Transverse colon (tissue), 4 donors: ENCODE measurements around the gene PDHX. TPM values are rescaled to one million over a fixed set of nuclear protein-coding genes. Genes with fewer than 3 reads are reported as not detected.

ENCODE experiments used
- DNase-seq: peaks from one replicate; pipeline ENCODE4 v3.0.0-alpha.2; 2019
- H3K27ac ChIP-seq, 4 donors: fragments of 200-600 bp; sonication (generic); 2 replicates each; pipeline ENCODE4 v1.5.1; 2016 to 2018; ENCODE audit warnings: inconsistent platforms in 4 of 4
- H3K27me3 ChIP-seq: fragments of 200-600 bp; sonication (generic); 2 replicates; pipeline ENCODE4 v1.5.1; 2017; ENCODE audit warnings: inconsistent platforms
- H3K36me3 ChIP-seq, 4 donors: fragments of 200-600 bp; sonication (generic); 2 replicates each; pipeline ENCODE4 v1.5.1; 2017 to 2019; ENCODE audit warnings: inconsistent platforms in 4 of 4
- H3K4me1 ChIP-seq, 4 donors: fragments of 200-600 bp; sonication (generic); 2 replicates each; pipeline ENCODE4 v1.5.1; 2017 to 2020; ENCODE audit warnings: inconsistent platforms in 4 of 4
- H3K4me3 ChIP-seq, 4 donors: fragments of 200-600 bp; sonication (generic); 1 replicate in 1 of 4; 2 replicates in 3 of 4; pipeline versions ENCODE4 v1.5.1 to v1.6.1; 2017 to 2019; ENCODE audit warnings: inconsistent platforms in 4 of 4
- H3K9me3 ChIP-seq, 2 donors: fragments of 200-600 bp; sonication (generic); 2 replicates each; pipeline ENCODE4 v1.5.1; 2017 to 2019; ENCODE audit warnings: inconsistent platforms in 2 of 2
- EP300 ChIP-seq: sonication (generic); formaldehyde crosslinking; IDR thresholded peaks from one replicate; pipeline ENCODE4 v1.6.1; 2017; ENCODE audit warnings: antibody characterized with exemption, low read depth
- POLR2A ChIP-seq: fragments of 450-650 bp; IDR thresholded peaks from one replicate; pipeline ENCODE4 v1.6.1; 2016; ENCODE audit warnings: antibody characterized with exemption, mild to moderate bottlenecking, moderate library complexity
- POLR2AphosphoS5 ChIP-seq, 3 donors: sonication (generic); formaldehyde crosslinking; IDR thresholded peaks; one replicate each; pipeline ENCODE4 v1.6.1; 2016; ENCODE audit warnings: antibody characterized with exemption in 3 of 3
- WGBS, 2 donors: methylation state at CpG; one replicate each; pipeline ENCODE4 v1.1.5; 2018; ENCODE audit warnings: low coverage in 1 of 2; 5-methylcytosine and 5-hydroxymethylcytosine counted together
- in situ Hi-C, 4 donors: fragments of 200-750 bp; cut with MboI; loops; one replicate each; pipeline versions ENCODE4 v1.15.0 to v1.15.1; 2017; ENCODE audit warnings: low sequenced_read_pairs in 3 of 4, low pct_ligation_motif_present in 1 of 4, low pct_unique_long_range_greater_than_20kb in 1 of 4
- intact Hi-C: fragments of 100-400 bp; cut with DNase I; formaldehyde crosslinking; loops from one replicate; pipeline ENCODE4 v1.15.1; 2023; ENCODE audit warnings: low total_unique reads
- total RNA-seq, 4 donors: library from RNA; depleted of rRNA; stranded (reverse); fragments of >200 nt; gene quantifications; one replicate each; pipeline ENCODE4 v1.1.0, GENCODE V29; 2016
- TF ChIP-seq, protein P1 (sequence below), 5 experiments: fragments of 200-600 bp in 3 of 5; fragments of 450-650 bp in 2 of 5; sonication (generic) in 3 of 5; IDR thresholded peaks; 1 replicate in 2 of 5; 2 replicates in 3 of 5; pipeline ENCODE4 v1.5.1; 2016 to 2017; ENCODE audit warnings: antibody characterized with exemption in 5 of 5, inconsistent platforms in 3 of 5, mild to moderate bottlenecking in 2 of 5, moderate library complexity in 1 of 5

Gene PDHX
- total RNA-seq, 4 donors from 2014 or later: 26.7 to 37.0 (median 36.7) TPM

DNA sequence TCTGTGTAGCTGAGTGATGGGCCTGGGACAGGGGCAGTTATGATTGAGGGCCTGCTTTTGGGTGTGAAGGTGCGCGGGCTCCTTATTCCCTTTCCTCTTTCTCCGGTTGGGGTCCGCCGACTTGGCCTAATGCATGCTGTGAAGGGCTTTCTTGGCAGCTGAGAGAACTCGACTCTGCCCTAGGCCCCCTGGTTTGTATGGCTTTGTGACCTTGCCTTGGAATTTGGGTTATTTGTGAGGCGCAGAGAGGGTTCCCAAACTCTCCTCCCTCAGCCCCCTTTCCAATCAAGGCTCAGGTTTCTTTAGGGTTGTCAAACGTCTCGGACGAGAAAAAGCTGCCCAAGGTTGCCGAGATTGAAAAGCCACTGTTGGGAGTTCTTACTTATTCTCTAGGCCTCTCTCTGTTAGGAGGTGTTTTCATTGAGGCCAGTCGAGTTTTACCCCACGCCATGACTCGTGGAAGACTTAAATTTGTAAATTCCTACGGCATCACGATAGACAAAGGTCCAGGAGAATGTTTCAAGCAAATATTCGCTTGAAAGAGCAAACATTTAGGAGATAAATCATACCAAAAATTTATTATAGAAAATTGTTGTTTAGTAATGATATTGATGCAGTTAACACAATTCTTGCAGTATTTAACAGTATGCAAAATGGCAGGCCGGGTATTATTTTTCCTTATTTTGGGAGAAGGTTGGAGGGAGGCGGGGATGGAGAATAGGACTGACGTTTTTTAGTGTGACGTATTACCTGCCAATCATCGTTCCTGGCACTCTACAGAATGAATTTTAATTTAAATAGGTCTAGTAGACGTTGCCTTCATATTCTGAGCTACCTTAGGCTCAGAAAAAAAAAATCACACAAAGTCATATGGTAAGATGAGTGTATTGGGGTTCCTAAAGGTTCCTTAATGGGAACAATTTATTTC, 689 bp downstream of the PDHX start:
- no peak for TF ChIP-seq POLR2A
- TF ChIP-seq, protein P1, sequence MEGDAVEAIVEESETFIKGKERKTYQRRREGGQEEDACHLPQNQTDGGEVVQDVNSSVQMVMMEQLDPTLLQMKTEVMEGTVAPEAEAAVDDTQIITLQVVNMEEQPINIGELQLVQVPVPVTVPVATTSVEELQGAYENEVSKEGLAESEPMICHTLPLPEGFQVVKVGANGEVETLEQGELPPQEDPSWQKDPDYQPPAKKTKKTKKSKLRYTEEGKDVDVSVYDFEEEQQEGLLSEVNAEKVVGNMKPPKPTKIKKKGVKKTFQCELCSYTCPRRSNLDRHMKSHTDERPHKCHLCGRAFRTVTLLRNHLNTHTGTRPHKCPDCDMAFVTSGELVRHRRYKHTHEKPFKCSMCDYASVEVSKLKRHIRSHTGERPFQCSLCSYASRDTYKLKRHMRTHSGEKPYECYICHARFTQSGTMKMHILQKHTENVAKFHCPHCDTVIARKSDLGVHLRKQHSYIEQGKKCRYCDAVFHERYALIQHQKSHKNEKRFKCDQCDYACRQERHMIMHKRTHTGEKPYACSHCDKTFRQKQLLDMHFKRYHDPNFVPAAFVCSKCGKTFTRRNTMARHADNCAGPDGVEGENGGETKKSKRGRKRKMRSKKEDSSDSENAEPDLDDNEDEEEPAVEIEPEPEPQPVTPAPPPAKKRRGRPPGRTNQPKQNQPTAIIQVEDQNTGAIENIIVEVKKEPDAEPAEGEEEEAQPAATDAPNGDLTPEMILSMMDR (IDR thresholded peaks at IDR 0.05): no peak
- no peak for TF ChIP-seq POLR2AphosphoS5 (IDR thresholded peaks at IDR 0.05)
- no peak for TF ChIP-seq EP300
- Histone ChIP-seq H3K27ac (peak overlapping the region; percentile 93 to 96 (median 96)), H3K36me3 (no peaks in the 10 kb centered on the region), H3K27me3 (no peaks in the 10 kb centered on the region), H3K4me3 (peak overlapping the region; percentile 77 to 84 (median 80)), H3K4me1 (peaks cover 9 to 30% (median 18%) of the 10 kb centered on the region in 4 donors), H3K9me3 (no peaks in the 10 kb centered on the region)
- intact Hi-C loops: no loop called here
- in situ Hi-C loops: no loop called here
- DNase-seq: no peak
- 14 to 38% methylated on average over 9 to 23 of the region's 23 CpGs for WGBS, 2 donors

DNA sequence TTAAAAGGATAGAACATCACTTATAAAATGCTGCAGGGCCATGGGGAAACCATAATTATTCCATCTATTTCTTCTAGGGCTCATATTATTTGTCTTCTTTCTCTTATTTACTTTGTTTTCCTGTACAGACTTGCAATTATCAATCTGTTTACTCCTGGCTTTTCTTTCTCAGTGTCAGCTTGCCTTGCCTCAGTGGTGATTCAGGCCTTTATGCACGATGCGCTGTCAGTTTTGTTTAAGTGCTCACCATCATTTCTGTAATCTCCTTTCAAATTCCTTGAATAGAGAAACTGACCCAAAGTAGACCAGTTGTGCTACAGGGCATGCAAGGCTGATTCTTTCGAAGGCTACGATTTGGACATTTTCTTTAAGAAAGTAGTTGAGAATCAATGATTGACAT, 4.7 kb downstream of the PDHX start:
- Histone ChIP-seq H3K9me3 (no peaks in the 10 kb centered on the region), H3K27me3 (no peaks in the 10 kb centered on the region), H3K4me3 (no peak overlapping the region), H3K4me1 (peaks cover 3 to 36% (median 18%) of the 10 kb centered on the region in 4 donors), H3K36me3 (no peaks in the 10 kb centered on the region), H3K27ac (no peak overlapping the region)
- WGBS, 2 donors: 97 to 98% methylated on average over 4 of the region's 4 CpGs
- no peak for DNase-seq
- no peak for TF ChIP-seq POLR2AphosphoS5 (IDR thresholded peaks at IDR 0.05)
- TF ChIP-seq POLR2A: no peak
- no peak for TF ChIP-seq EP300
- TF ChIP-seq, protein P1 (IDR thresholded peaks at IDR 0.05): no peak
- in situ Hi-C loops (loop anchor here (5.0 to 10.0 kb wide), 4 partner anchors 384 to 471 kb away; no protein-coding TSS in a partner anchor), intact Hi-C loops (loop anchor here (5.0 kb wide), 1 partner anchor 471 kb away; no protein-coding TSS in a partner anchor)

DNA sequence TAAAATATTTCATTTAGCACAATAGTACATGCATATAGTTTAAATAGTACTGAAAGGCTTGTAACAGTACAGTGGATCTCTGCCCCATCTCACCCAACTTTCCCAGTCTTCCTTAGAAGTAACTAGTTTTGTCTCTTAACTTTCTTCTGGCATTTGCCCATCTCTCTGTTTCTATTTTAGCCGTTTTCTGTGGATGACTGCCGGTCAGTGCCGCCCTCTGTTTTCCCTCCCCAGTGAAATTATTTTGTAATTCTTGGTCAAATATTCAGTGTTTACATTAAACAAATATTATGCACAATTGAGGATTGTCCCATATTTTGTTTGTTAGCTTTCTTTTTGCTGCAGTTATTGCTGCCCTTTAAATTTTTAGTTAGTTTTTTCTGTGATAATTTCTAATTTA, 8.3 kb downstream of the PDHX start:
- intact Hi-C loops (loop anchor here (5.0 kb wide), 1 partner anchor 468 kb away; no protein-coding TSS in a partner anchor), in situ Hi-C loops (loop anchor here (5.0 to 10.0 kb wide), 4 partner anchors 380 to 468 kb away; no protein-coding TSS in a partner anchor)
- H3K9me3 ChIP-seq: no peaks in the 10 kb centered on the region
- TF ChIP-seq EP300: no peak
- no peak for TF ChIP-seq POLR2AphosphoS5 (IDR thresholded peaks at IDR 0.05)
- TF ChIP-seq POLR2A: no peak
- TF ChIP-seq, protein P1 (IDR thresholded peaks at IDR 0.05): no peak
- 38 to 61% methylated on average over 3 of the region's 3 CpGs for WGBS, 2 donors
- no peak overlapping the region for H3K27ac ChIP-seq
- no peak overlapping the region for H3K4me3 ChIP-seq
- DNase-seq: no peak
- H3K4me1 ChIP-seq: peaks cover 3 to 35% (median 14%) of the 10 kb centered on the region in 4 donors
- no peaks in the 10 kb centered on the region for H3K36me3 ChIP-seq
- H3K27me3 ChIP-seq: no peaks in the 10 kb centered on the region

DNA sequence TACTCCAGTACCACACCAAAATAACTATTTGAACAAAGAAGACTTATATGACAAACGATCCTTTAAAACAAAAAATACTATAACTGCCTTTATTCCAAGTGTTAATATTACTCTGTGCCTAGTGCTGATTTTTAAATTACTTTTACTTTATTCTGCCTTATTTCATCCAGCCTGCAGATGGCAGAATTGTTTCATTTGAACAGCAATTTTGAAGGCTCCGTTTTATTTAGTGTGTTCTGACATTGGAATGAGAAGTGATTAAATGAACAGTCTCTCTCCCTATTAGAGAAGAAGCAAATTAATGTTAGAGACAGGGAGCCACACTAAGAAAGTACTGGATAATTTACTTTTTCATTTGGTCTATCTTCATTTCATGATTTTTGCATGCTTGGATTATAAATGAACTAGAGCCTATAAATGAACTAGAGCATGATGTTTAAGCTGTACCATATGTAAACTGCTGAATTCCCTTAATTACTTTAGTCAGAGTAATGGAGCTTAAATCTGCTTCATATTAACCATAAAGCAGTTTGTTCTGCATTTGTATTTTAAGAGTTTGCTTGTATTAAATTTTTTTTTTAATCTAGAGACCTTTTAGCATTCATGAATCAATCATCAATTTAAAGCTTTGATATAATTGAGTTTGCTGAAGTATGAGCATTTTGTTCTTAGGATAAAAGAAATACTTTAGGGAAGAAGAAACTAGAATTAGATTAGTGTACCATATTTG, 9.8 kb downstream of the PDHX start:
- WGBS, 2 donors: 0 to 7% methylated on average over 2 of the region's 2 CpGs
- peaks cover 3 to 51% (median 23%) of the 10 kb centered on the region in 4 donors for H3K4me1 ChIP-seq
- no peak for DNase-seq
- no peaks in the 10 kb centered on the region for H3K27me3 ChIP-seq
- H3K9me3 ChIP-seq: no peaks in the 10 kb centered on the region
- in situ Hi-C loops (loop anchor here in 3 of 4 donors (10.0 kb wide), 3 partner anchors 379 to 459 kb away; no protein-coding TSS in a partner anchor), intact Hi-C loops (no loop called here)
- TF ChIP-seq EP300: no peak
- no peak for TF ChIP-seq POLR2A
- TF ChIP-seq POLR2AphosphoS5 (IDR thresholded peaks at IDR 0.05): no peak
- TF ChIP-seq, protein P1 (IDR thresholded peaks at IDR 0.05): peak; percentile 64 to 73 (median 68)
- H3K4me3 ChIP-seq: no peak overlapping the region
- H3K36me3 ChIP-seq: no peaks in the 10 kb centered on the region
- H3K27ac ChIP-seq: no peak overlapping the region
